Omental fat pad (tissue), 4 donors: Measurements from ENCODE around the gene NKD1. TPM values are rescaled to one million over a fixed set of nuclear protein-coding genes. Genes with fewer than 3 reads are reported as not detected.

Experiments
- ATAC-seq: fragments of 150-250 bp; one replicate; pipeline ENCODE4 v1.9.1; 2016; ENCODE audit warnings: mild to moderate bottlenecking, moderate library complexity; ENCODE audit not compliant: low FRiP score
- DNase-seq: peaks from one replicate; pipeline ENCODE4 v3.0.0-alpha.2; 2019; ENCODE audit warnings: low spot score
- CTCF ChIP-seq, 3 donors: fragments of 450-650 bp; IDR thresholded peaks; one replicate each; pipeline ENCODE4 v1.5.1; 2016 to 2017; ENCODE audit warnings: antibody characterized with exemption in 3 of 3, mild to moderate bottlenecking in 3 of 3, moderate library complexity in 2 of 3
- total RNA-seq, 4 donors: library from RNA; depleted of rRNA; stranded (reverse); fragments of >200 nt; gene quantifications; one replicate each; pipeline ENCODE4 v1.1.0, GENCODE V29; 2016

Gene NKD1
- total RNA-seq, 4 donors from 2014 or later = 2.2 to 11.6 (median 3.1) TPM

DNA sequence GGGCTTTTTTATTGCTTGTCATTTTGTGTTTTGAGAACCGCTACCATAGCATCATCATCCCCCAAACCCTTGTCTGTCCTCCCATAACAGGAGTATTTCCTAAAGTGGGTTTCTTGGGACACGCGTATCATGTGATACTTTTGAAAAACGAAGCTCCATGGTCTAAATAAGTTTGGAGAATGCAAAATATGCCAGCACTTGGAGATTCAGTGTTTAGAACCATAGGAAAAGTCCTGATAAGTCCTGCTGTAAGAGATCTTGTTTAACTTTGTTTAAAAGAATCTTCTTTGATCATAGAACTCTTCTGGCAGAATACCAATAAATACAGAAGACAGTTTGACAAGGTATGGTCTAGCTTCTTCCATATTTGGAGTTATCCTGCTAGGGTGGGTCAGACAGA is 59.3 kb downstream of the NKD1 start:
- DNase-seq (no peak), ATAC-seq (no peak)
- TF ChIP-seq CTCF (IDR thresholded peaks at IDR 0.05) = no peak

DNA sequence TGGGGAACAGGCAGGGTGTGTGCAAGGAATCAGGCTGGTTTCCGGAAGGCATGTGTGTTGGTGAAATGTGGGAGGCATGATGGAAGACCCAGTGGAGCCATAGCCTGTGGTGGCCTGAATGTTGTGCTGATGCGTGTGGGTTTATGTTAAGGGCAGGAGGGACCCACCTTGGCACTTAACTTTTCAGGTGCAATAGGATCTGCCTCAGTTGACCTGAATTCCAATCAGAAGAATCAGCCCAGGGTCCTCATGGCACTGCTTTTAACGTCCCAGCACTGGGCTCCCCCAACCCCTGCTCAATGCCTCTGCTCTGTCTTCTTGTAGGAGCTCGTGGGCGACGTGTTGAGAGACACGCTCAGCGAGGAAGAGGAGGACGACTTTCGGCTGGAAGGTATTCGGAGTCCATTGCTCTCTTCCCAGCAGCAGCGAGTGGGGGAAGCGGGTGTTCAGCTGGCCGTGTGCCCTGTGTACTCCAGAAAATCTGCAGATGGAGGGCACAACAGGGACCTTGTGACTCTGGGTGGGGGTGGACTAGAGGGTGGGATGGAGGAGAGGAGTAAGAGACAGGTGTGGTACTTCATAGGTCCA is 59.9 kb downstream of the NKD1 start:
- DNase-seq (no peak), ATAC-seq (no peak)
- no peak for TF ChIP-seq CTCF (IDR thresholded peaks at IDR 0.05)

GRCh38 chr16:50609049-50609448 is 60.9 kb downstream of the NKD1 start:
- ATAC-seq (no peak), DNase-seq (no peak)
- TF ChIP-seq CTCF (IDR thresholded peaks at IDR 0.05) = no peak

DNA sequence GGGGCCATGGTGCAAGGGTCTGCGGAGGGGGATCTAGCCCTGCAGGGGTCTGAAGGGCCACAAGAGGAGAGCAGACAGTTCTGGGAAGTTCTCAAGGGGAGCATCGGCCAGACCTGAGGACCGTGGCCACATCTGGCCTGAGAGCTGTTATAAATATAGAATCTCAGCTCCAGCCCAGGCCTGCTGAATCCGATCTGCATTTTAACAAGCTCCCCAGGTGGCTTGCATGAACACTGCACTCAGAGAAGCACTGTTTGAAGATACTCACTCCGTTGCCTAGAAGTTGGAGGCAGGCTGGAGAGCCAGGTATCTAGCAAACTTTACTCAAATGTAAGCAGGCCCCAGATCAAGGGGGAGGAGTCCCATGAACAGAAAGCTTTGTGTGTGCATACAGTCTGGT is 61.3 kb downstream of the NKD1 start:
- ATAC-seq (no peak), DNase-seq (no peak)
- TF ChIP-seq CTCF (IDR thresholded peaks at IDR 0.05) = no peak

GRCh38 chr16:50610331-50611262 is 62.4 kb downstream of the NKD1 start:
- ATAC-seq (no peak), DNase-seq (no peak)

DNA sequence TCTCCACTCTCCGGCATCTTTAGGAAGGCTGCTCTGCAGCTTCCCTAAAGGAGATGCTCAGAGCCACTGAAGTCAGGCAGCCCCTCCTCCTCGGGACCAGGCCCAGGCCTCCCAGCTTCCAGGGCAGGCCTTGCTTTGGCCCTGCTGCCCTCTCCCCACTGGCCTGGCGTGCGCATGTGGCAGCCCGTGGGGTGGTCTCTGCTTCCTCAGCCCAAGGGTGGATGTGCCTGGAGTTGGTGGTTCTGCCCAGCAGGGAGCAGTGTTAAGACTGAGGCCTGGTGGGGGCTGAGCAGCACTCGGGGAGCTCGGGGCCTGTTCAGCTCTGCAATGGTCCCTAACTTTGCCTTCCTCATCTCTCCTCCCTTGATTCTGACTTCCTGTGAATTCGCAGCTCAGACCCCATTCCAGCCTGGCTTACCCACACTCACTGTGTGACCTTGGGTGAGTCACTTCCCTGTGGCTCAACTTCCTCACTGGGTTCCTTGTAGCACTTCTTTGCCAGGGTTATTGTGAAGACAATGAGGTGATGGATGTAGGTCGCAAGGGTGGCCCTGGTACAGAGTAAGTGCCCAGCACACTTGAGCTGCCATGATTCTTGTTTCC is 63.2 kb downstream of the NKD1 start:
- ATAC-seq (no peak), DNase-seq (no peak)
- no peak for TF ChIP-seq CTCF (IDR thresholded peaks at IDR 0.05)

More at GRCh38 chr16:50610331-50611262, 62.4 kb downstream of the NKD1 start:
- TF ChIP-seq CTCF (IDR thresholded peaks at IDR 0.05) = no peak
